GM19468 (cell line): ENCODE data around the gene ARHGAP11A.

Experiments used
- ATAC-seq: cut with Tn5 transposase; IDR thresholded peaks from one replicate; pipeline ENCODE4 v1.9.1; 2021; ENCODE audit warnings: mild to moderate bottlenecking, moderate library complexity, moderate number of reproducible peaks; ENCODE audit not compliant: unreplicated experiment; ENCODE audit errors: extremely low read depth

The ARHGAP11A gene

DNA sequence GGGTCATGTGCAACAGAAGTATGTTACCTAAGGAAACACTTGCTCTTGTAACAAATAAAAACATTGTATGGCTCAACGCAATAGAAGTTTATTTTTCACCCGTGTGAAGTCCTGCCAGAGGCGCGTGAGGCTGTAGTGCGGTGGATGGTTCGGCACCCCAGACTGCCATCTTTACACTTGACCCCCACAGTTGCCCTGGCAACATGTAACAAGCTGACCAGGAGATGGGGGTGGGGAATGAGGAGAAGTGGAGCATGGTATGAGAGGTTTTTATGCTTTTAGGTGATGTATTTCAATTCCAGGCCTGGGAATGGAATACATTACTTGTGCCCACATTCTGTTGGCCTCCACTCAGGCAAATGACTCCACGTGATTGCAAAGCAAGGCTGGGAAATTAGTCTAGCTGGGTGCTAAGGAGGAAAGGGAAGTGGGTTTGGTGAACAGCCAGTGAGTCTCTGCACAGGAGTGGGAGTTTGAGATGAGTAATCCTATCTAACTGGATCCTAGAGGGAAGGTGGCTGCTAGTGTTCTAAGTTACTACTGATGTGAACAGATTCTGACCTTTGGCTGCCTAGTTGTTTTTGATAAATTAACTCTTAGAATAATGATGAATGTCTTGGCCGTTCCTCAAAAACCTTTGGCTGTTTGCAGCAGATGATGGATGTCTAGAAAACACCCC, 68.7 kb downstream of the ARHGAP11A start:
- ATAC-seq: no peak

GRCh38 chr15:32685576-32685975, 70.3 kb downstream of the ARHGAP11A start:
- no peak for ATAC-seq

DNA sequence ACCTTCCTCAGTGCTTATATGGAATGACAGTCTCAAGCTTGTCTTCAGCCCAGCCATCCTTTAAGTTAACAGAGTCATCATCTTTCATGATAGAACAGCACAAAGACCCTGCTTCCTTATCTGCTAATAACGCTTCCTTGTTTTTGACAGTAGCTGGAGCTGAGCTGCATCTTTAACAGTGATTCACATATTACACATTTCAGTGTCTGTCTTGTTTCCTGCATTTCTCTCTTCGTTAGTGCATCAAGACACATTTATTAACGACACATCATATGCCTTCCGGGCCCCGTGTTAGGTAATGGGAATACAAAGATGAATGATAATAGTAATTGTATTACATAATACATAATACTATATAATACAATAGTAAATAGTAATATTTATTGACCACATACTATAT, 72.3 kb downstream of the ARHGAP11A start:
- ATAC-seq: no peak

- no peak for ATAC-seq
Measured at GRCh38 chr15:32688151-32688639, 72.9 kb downstream of the ARHGAP11A start.
